ENCODE data around the gene FBXL14. TPM values are rescaled to one million over a fixed set of nuclear protein-coding genes. Genes with fewer than 3 reads are reported as not detected.

FBXL14 gene
- total and polyA plus RNA-seq, 10 donors, result 1.9 to 21.4 (median 18.7) TPM

- no peak for DNase-seq
- Histone ChIP-seq H3K27ac (no peak overlapping the region), H3K4me3 (peak overlapping the region; percentile 32 to 72 (median 46)), H3K27me3 (replicated peaks in 1 of 7) (peaks cover 0 to 50% (median 26%) of the 10 kb centered on the region in 7 donors), H3K4me1 (peaks cover 11 to 55% (median 32%) of the 10 kb centered on the region in 6 donors), H3K9me3 (no peaks in the 10 kb centered on the region), H3K36me3 (no peaks in the 10 kb centered on the region)
- intact Hi-C loops (cut with DNase I; ENCODE audit: low total_unique reads), result no loop called here
- WGBS, 5 donors, result 8 to 13% (median 9%) methylated on average over 23 to 32 of the region's 32 CpGs
- TF ChIP-seq POLR2AphosphoS5 (IDR thresholded peaks at IDR 0.05), result no peak
- TF ChIP-seq POLR2A (IDR thresholded peaks at IDR 0.05), result no peak
- TF ChIP-seq, protein P1, sequence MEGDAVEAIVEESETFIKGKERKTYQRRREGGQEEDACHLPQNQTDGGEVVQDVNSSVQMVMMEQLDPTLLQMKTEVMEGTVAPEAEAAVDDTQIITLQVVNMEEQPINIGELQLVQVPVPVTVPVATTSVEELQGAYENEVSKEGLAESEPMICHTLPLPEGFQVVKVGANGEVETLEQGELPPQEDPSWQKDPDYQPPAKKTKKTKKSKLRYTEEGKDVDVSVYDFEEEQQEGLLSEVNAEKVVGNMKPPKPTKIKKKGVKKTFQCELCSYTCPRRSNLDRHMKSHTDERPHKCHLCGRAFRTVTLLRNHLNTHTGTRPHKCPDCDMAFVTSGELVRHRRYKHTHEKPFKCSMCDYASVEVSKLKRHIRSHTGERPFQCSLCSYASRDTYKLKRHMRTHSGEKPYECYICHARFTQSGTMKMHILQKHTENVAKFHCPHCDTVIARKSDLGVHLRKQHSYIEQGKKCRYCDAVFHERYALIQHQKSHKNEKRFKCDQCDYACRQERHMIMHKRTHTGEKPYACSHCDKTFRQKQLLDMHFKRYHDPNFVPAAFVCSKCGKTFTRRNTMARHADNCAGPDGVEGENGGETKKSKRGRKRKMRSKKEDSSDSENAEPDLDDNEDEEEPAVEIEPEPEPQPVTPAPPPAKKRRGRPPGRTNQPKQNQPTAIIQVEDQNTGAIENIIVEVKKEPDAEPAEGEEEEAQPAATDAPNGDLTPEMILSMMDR (IDR thresholded peaks at IDR 0.05 in 8 of 11, conservative IDR thresholded peaks at IDR 0.05 in 3 of 11), result peak in 1 of 11 experiments; percentile 33
Measured at GRCh38 chr12:1629338-1630132, 35.2 kb upstream of the FBXL14 start.

- H3K36me3 ChIP-seq, result no peaks in the 10 kb centered on the region
- 64 to 72% (median 68%) methylated on average over 17 of the region's 17 CpGs for WGBS, 5 donors
- H3K9me3 ChIP-seq, result no peaks in the 10 kb centered on the region
- no peak for TF ChIP-seq POLR2AphosphoS5 (IDR thresholded peaks at IDR 0.05)
- TF ChIP-seq POLR2A (IDR thresholded peaks at IDR 0.05), result no peak
- TF ChIP-seq, protein P1 (IDR thresholded peaks at IDR 0.05 in 8 of 11, conservative IDR thresholded peaks at IDR 0.05 in 3 of 11), result no peak
- peak within 1 kb of the TSS; percentile 32 to 72 (median 46) for H3K4me3 ChIP-seq
- H3K27ac ChIP-seq, result no peak within 1 kb of the TSS
- peaks cover 11 to 47% (median 27%) of the 10 kb centered on the region in 6 donors for H3K4me1 ChIP-seq
- peaks cover 0 to 50% (median 26%) of the 10 kb centered on the region in 7 donors for H3K27me3 ChIP-seq (replicated peaks in 1 of 7)
- intact Hi-C loops (cut with DNase I; ENCODE audit: low total_unique reads), result no loop called here
- no peak for DNase-seq
Measured at GRCh38 chr12:1628666-1629337, 34.4 kb upstream of the FBXL14 start, which contains the start of gene WNT5B. WNT5B (plus strand) TSS chr12:1629231; CDS start chr12:1631355, 2,124 bp downstream.

DNA sequence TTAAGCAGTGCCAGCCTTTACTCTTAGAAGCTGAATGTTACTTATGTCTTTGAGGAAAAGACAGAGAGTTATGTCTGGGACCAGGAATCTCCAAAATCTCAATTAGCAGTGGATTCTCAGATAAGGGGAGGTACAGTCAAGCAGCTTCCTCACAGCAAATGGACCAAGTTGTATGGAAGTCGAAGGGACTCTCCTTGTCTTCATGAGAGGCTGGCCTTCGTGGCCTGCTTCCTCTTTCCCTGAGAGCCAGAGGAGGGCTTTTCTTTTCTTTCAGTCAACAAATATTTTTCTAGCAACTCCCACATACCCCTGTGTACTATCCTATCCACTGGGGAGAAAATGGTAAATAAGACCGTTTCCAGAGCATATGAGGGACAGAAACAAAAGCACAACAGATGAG lies 28.0 kb upstream of the FBXL14 start:
- Histone ChIP-seq H3K9me3 (no peaks in the 10 kb centered on the region), H3K27ac (peak overlapping the region in 3 of 8 donors; percentile 23 to 36 (median 34)), H3K4me3 (no peak overlapping the region), H3K27me3 (replicated peaks in 1 of 7) (no peaks in the 10 kb centered on the region), H3K36me3 (no peaks in the 10 kb centered on the region), H3K4me1 (peaks cover 6 to 36% (median 23%) of the 10 kb centered on the region in 6 donors)
- 42 to 73% (median 59%) methylated on average over 3 of the region's 3 CpGs for WGBS, 5 donors
- no peak for TF ChIP-seq POLR2AphosphoS5 (IDR thresholded peaks at IDR 0.05)
- TF ChIP-seq, protein P1 (IDR thresholded peaks at IDR 0.05 in 8 of 11, conservative IDR thresholded peaks at IDR 0.05 in 3 of 11), result no peak
- TF ChIP-seq POLR2A (IDR thresholded peaks at IDR 0.05), result no peak
- intact Hi-C loops (cut with DNase I; ENCODE audit: low total_unique reads), result no loop called here
- no peak for DNase-seq

GRCh38 chr12:1620092-1620491 lies 25.7 kb upstream of the FBXL14 start:
- H3K9me3 ChIP-seq, result no peaks in the 10 kb centered on the region
- H3K27ac ChIP-seq, result peak overlapping the region in 3 of 8 donors; percentile 6 to 63 (median 59)
- peaks cover 9 to 56% (median 34%) of the 10 kb centered on the region in 6 donors for H3K4me1 ChIP-seq
- H3K36me3 ChIP-seq, result no peaks in the 10 kb centered on the region
- no peaks in the 10 kb centered on the region for H3K27me3 ChIP-seq (replicated peaks in 1 of 7)
- WGBS, 5 donors, result 21 to 81% (median 41%) methylated on average over 1 of the region's 1 CpG
- TF ChIP-seq POLR2A (IDR thresholded peaks at IDR 0.05) (no peak), POLR2AphosphoS5 (IDR thresholded peaks at IDR 0.05) (no peak)
- TF ChIP-seq, protein P1 (IDR thresholded peaks at IDR 0.05 in 8 of 11, conservative IDR thresholded peaks at IDR 0.05 in 3 of 11), result no peak
- no peak for DNase-seq
- H3K4me3 ChIP-seq, result no peak overlapping the region
- intact Hi-C loops (cut with DNase I; ENCODE audit: low total_unique reads), result no loop called here
